Measurements from ENCODE around the gene DUSP16. TPM values are rescaled to one million over a fixed set of nuclear protein-coding genes. Genes with fewer than 3 reads are reported as not detected.
A peak's percentile ranks its signal among the peaks of the same experiment; 100 is the strongest.

The DUSP16 gene
- polyA plus RNA-seq, 2 of the 4 experiments (the other 2 are of a cell fraction), result 18.2 to 34.7 TPM

DNA sequence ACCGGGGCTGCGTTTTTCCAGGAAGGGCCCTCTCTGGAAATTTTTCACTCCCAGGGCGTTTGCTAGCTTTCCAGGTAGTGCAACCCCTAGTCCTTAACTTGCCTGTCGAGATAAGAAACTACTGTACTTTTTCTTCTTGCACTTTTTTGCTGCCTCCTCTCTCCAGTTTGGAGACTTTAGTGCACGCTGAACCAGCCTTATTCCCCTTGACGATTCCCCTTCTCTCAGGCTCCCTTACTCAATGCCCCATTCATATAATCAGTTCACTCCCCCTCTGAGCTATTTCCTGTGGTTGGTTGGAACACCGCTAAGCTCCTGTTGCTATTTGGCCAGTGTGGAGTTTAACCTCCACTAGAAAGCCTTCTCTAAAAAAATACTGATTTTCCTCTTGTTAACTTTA, 49.7 kb upstream of the DUSP16 start:
- CTCF ChIA-PET, result interaction anchor here (0.5 to 2.6 kb wide), 3 partner anchors 11 to 49 kb away, joined by 3 to 7 read pairs (median 3); partner anchors contain the start of gene DUSP16
- DNase-seq (ENCODE audit: low read depth in 1 of 2, low spot score in 1 of 2), result peak; percentile 31 to 35

DNA sequence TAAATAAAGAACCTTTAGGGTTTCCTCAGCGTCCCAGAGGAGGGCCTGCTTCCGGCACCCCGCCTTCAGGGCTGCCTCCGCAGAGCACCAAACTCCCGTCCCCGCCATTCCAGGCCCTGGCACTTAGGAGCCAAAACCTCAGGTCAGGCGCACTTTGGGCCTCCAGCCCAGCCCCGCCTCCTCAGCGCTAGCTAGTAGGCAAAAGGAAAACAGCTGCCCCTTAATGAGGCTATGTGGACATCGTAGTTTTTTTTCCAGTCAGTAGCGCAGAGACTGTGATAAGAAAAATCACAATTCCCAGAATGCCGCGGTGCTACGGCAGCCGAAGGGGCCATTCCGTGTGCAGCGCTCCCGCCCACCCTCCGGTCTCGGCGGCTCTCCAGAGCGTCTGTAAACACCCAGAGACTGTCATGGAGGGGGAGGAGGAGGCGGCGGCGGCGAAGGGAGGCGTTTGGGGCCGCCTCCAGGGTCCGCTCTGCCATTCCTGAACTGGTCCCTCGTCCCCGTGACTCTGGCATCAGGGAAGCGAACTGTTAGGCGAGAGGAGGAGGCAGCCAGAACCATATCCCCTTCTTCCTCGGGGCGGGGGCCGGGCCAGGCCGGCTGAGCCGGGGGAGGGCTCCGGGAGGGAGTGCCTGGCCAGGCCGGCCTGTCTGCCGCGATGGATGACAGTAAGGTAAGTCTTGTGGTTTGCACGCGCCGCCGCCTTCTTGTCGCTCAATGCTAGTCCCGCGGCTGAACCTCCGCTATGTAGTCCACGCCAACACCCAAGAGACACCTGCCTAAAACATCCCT, 49.0 kb upstream of the DUSP16 start, which contains the start of gene CREBL2:
Gene CREBL2 (plus strand): TSS at position 365 of the 795 bp plus-strand sequence. CDS start 297 bp downstream, at position 662.
- peak; percentile 28; the same call in 2 of the 3 replicates for TF ChIP-seq SMC3 (IDR thresholded peaks at IDR 0.05)
- no peak for TF ChIP-seq ZC3H11A (IDR thresholded peaks at IDR 0.05)
- TF ChIP-seq, protein P1, sequence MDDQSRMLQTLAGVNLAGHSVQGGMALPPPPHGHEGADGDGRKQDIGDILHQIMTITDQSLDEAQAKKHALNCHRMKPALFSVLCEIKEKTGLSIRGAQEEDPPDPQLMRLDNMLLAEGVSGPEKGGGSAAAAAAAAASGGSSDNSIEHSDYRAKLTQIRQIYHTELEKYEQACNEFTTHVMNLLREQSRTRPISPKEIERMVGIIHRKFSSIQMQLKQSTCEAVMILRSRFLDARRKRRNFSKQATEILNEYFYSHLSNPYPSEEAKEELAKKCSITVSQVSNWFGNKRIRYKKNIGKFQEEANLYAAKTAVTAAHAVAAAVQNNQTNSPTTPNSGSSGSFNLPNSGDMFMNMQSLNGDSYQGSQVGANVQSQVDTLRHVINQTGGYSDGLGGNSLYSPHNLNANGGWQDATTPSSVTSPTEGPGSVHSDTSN (IDR thresholded peaks at IDR 0.05), result peak; percentile 45; the same call in 1 of the 2 replicates
- 0 out of 2 replicates have a peak, but pooled peaks have one; percentile 18 for TF ChIP-seq TP53 (CRISPR knock-in tag; IDR thresholded peaks at IDR 0.05)
- no peak for TF ChIP-seq CBX8 (IDR thresholded peaks at IDR 0.05)
- no peak for TF ChIP-seq ZFP36 (IDR thresholded peaks at IDR 0.05; ENCODE audit: borderline replicate concordance, partially characterized antibody)
- TF ChIP-seq KDM5A (IDR thresholded peaks at IDR 0.05), result peak; percentile 25; the same call in 1 of the 2 replicates
- 0 out of 2 replicates have a peak, but pooled peaks have one; percentile 32 for TF ChIP-seq MYC (IDR thresholded peaks at IDR 0.05; ENCODE audit: borderline replicate concordance, low read length)
- peak; percentile 88 for TF ChIP-seq HOXB13 (CRISPR knock-in tag; IDR thresholded peaks at IDR 0.05; ENCODE audit: low read depth)
- peak; percentile 45; the same call in 1 of the 2 replicates for TF ChIP-seq GATA3 (IDR thresholded peaks at IDR 0.05; ENCODE audit: borderline replicate concordance)
- peak; percentile 87 for TF ChIP-seq HOXB5 (CRISPR knock-in tag; IDR thresholded peaks at IDR 0.05)
- TF ChIP-seq PHF8 (IDR thresholded peaks at IDR 0.05; ENCODE audit: borderline replicate concordance, low read depth), result peak; percentile 69
- no peak for TF ChIP-seq EP300 (IDR thresholded peaks at IDR 0.05)
- TF ChIP-seq, protein P2, sequence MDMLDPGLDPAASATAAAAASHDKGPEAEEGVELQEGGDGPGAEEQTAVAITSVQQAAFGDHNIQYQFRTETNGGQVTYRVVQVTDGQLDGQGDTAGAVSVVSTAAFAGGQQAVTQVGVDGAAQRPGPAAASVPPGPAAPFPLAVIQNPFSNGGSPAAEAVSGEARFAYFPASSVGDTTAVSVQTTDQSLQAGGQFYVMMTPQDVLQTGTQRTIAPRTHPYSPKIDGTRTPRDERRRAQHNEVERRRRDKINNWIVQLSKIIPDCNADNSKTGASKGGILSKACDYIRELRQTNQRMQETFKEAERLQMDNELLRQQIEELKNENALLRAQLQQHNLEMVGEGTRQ (IDR thresholded peaks at IDR 0.05), result no peak
- TF ChIP-seq, protein P3, sequence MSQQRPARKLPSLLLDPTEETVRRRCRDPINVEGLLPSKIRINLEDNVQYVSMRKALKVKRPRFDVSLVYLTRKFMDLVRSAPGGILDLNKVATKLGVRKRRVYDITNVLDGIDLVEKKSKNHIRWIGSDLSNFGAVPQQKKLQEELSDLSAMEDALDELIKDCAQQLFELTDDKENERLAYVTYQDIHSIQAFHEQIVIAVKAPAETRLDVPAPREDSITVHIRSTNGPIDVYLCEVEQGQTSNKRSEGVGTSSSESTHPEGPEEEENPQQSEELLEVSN (IDR thresholded peaks at IDR 0.05; ENCODE audit: borderline replicate concordance, low read depth), result no peak; the same call in 1 of the 2 replicates
- TF ChIP-seq POLR2A (IDR thresholded peaks at IDR 0.05; ENCODE audit: low read length), result peak; percentile 41
- TF ChIP-seq, protein P4, sequence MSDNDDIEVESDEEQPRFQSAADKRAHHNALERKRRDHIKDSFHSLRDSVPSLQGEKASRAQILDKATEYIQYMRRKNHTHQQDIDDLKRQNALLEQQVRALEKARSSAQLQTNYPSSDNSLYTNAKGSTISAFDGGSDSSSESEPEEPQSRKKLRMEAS (IDR thresholded peaks at IDR 0.05), result peak; percentile 91
- TF ChIP-seq FOSL2 (IDR thresholded peaks at IDR 0.05), result no peak
- TF ChIP-seq FOSL2 (CRISPR knock-in tag; IDR thresholded peaks at IDR 0.05), result peak; percentile 43
- TF ChIP-seq, protein P5, sequence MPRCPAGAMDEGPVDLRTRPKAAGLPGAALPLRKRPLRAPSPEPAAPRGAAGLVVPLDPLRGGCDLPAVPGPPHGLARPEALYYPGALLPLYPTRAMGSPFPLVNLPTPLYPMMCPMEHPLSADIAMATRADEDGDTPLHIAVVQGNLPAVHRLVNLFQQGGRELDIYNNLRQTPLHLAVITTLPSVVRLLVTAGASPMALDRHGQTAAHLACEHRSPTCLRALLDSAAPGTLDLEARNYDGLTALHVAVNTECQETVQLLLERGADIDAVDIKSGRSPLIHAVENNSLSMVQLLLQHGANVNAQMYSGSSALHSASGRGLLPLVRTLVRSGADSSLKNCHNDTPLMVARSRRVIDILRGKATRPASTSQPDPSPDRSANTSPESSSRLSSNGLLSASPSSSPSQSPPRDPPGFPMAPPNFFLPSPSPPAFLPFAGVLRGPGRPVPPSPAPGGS (IDR thresholded peaks at IDR 0.05), result peak; percentile 29; the same call in 2 of the 3 replicates
- 0 out of 2 replicates have a peak, but pooled peaks have one; percentile 51 for TF ChIP-seq RCOR1 (IDR thresholded peaks at IDR 0.05; ENCODE audit: low read depth, low read length)
- TF ChIP-seq MAZ (IDR thresholded peaks at IDR 0.05; ENCODE audit: borderline replicate concordance, low read depth, low read length), result peak; percentile 55; the same call in 1 of the 2 replicates
- no peak for TF ChIP-seq JUNB (IDR thresholded peaks at IDR 0.05)
- TF ChIP-seq JUN (IDR thresholded peaks at IDR 0.05), result peak; percentile 81 to 94; a peak in 4 of 5 replicates
- H3K4me1 ChIP-seq, result peaks cover 38% of the 10 kb centered on the region
- ATAC-seq (peak; percentile 96), DNase-seq (ENCODE audit: low read depth in 1 of 2, low spot score in 1 of 2) (peak; percentile 93 to 97), FAIRE-seq (peak; percentile 70)
- no peaks in the 10 kb centered on the region for H3K9me3 ChIP-seq
- H3K27ac ChIP-seq, result peak within 1 kb of the TSS; percentile 89 to 91
- POLR2A ChIA-PET, result interaction anchor here (0.5 to 1.5 kb wide), 4 partner anchors 27 to 255 kb away, joined by 3 to 5 read pairs (median 4); partner anchors contain the start of gene BORCS5
- WGBS (ENCODE audit: missing lambda C conversion rate), result 3% methylated on average over 39 of the region's 51 CpGs
- CTCF ChIA-PET, result interaction anchor here (0.5 to 2.6 kb wide), 3 partner anchors 12 to 49 kb away, joined by 3 to 7 read pairs (median 3); partner anchors contain the start of gene DUSP16
- peak within 1 kb of the TSS; percentile 92 for H3K4me2 ChIP-seq
- peak within 1 kb of the TSS; percentile 65 for H3K4me3 ChIP-seq

More for the DNA sequence above, 49.7 kb upstream of the DUSP16 start:
- FAIRE-seq (no peak), ATAC-seq (peak; percentile 26 to 55; a peak in 4 of 6 replicates)
- H3K27ac ChIP-seq, result peak overlapping the region; percentile 89 to 91
- H3K4me3 ChIP-seq, result peak overlapping the region; percentile 65
- no peak for TF ChIP-seq RARB (CRISPR knock-in tag; IDR thresholded peaks at IDR 0.05)
- H3K9me3 ChIP-seq, result no peaks in the 10 kb centered on the region
- WGBS (ENCODE audit: missing lambda C conversion rate), result 1% methylated on average over 7 of the region's 7 CpGs
- peaks cover 36% of the 10 kb centered on the region for H3K4me1 ChIP-seq
- POLR2A ChIA-PET, result interaction anchor here (1.2 to 1.5 kb wide), 2 partner anchors 48 to 255 kb away, joined by 3 to 4 read pairs; partner anchors contain the start of gene BORCS5
- H3K4me2 ChIP-seq, result peak overlapping the region; percentile 92

All from A549 (cell line).